ENCODE measurements around the gene OPRL1. TPM values are rescaled to one million over a fixed set of nuclear protein-coding genes. Genes with fewer than 3 reads are reported as not detected.

Gene OPRL1
- total and polyA plus RNA-seq, 2 of the 8 experiments (the other 6 are each of a cell fraction or from before 2014, with no cell fraction given): 0.63 to 0.98 TPM

DNA sequence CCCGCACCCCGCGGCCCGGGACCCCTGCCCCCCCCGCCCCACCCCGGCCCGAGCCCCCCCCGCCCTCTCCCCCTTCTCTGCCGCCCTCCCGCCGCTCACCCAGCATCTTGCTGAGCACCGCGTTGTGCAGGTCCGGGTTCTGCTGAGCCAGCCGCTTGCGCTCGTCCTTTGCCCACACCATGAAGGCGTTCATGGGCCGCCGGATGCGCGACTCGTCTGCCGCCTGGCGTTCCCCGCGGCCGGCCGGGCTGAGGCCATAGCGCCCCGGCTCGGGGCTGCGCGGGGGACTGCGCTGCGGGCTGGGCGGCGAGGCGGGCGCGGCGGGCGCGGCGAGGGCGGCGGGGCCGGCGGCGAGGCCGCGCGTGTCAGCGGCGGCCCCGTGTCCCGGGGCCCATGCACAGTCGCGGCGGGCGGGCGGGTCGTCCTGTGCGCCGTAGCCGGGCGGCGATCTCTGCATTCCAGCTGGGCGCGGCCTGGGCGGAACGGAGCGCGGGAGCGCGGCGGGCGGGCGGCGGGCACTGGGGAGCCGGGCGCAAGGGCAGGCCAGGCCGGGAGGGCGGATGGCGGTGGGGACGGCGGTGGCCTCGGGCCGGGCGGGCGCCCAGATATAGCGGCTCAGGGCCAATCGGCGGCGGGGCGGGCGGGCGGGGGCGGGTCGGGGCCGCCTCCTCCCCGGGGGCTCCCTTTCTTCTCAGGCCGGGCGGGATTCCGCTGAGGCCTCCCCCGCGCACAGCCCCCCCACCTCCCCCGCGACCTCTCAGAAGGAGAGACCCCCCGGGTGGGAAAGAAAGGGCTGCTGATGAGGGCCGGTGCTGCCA is 30.6 kb upstream of the OPRL1 start, which contains the start of gene SOX18:
Gene SOX18, minus strand, starts transcription at position 580 of the 818 bp plus-strand sequence. Its CDS starts 123 bp downstream, at position 457.
- Histone ChIP-seq H3K79me2 (ENCODE audit: control insufficient read depth in 1 of 2, insufficient read depth in 2 of 2, low read length in 2 of 2) (no peaks in the 10 kb centered on the region), H3K23ac (ENCODE audit: insufficient read length) (no peak within 1 kb of the TSS), H3K27ac (ENCODE audit: low read depth, low read length) (no peak within 1 kb of the TSS), H4K20me1 (replicated peaks in 1 of 2; ENCODE audit: control insufficient read depth in 1 of 2, insufficient read depth in 2 of 2, low read length in 2 of 2) (no peaks in the 10 kb centered on the region), H3K27me3 (replicated peaks in 1 of 4; ENCODE audit: control insufficient read depth in 3 of 4, extremely low read depth in 1 of 4, insufficient read depth in 3 of 4, low read length in 3 of 4) (peaks cover 44 to 74% (median 62%) of the 10 kb centered on the region in 4 experiments), H3K9ac (replicated peaks in 1 of 4; ENCODE audit: extremely low read depth in 1 of 4, low read depth in 3 of 4, low read length in 3 of 4) (no peak within 1 kb of the TSS), H2AFZ (ENCODE audit: low read length) (no peak within 1 kb of the TSS), H4K5ac (ENCODE audit: insufficient read length, low read depth, low read length) (no peak within 1 kb of the TSS), H4K91ac (replicated peaks; ENCODE audit: insufficient read length, low read length) (no peak within 1 kb of the TSS), H3K4ac (replicated peaks; ENCODE audit: insufficient read length, low read depth, low read length) (no peak within 1 kb of the TSS), H2AK5ac (ENCODE audit: low read depth, low read length) (0 out of 2 replicates have a peak within 1 kb of the TSS, but pooled peaks have one; percentile 39), H2BK12ac (ENCODE audit: low read depth, low read length) (no peak within 1 kb of the TSS), H3K14ac (ENCODE audit: insufficient read length) (no peak within 1 kb of the TSS), H3K56ac (replicated peaks; ENCODE audit: insufficient read length, low read depth, low read length) (no peak within 1 kb of the TSS), H3K4me2 (ENCODE audit: insufficient read depth in 1 of 2, low read depth in 2 of 2, low read length in 2 of 2) (peak within 1 kb of the TSS; percentile 50 to 66), H2BK15ac (ENCODE audit: low read length) (peak within 1 kb of the TSS; percentile 72; the same call in 1 of the 2 replicates), H3K4me1 (replicated peaks in 1 of 4; ENCODE audit: control insufficient read depth in 3 of 4, insufficient read depth in 4 of 4, low read length in 3 of 4) (peaks cover 0 to 35% (median 11%) of the 10 kb centered on the region in 4 experiments; a peak in 6 of 7 replicates), H3K36me3 (ENCODE audit: control insufficient read depth in 2 of 4, insufficient read depth in 4 of 4, low read length in 3 of 4) (peaks cover 0 to 10% (median 0%) of the 10 kb centered on the region in 4 experiments; a peak in 1 of 8 replicates), H2BK5ac (ENCODE audit: low read depth, low read length) (no peak within 1 kb of the TSS), H3K79me1 (ENCODE audit: low read depth, low read length) (no peaks in the 10 kb centered on the region), H3K18ac (ENCODE audit: extremely low read depth, low read length) (no peak within 1 kb of the TSS; the same call in 1 of the 2 replicates), H3K9me3 (ENCODE audit: insufficient read depth in 2 of 2, low read depth in 1 of 2, low read length in 1 of 2) (no peaks in the 10 kb centered on the region), H3K23me2 (ENCODE audit: low read depth, low read length) (peaks cover 4% of the 10 kb centered on the region; the same call in 1 of the 2 replicates), H2BK20ac (ENCODE audit: low read length) (no peak within 1 kb of the TSS), H3K4me3 (ENCODE audit: extremely low read depth in 1 of 4, insufficient read depth in 2 of 4, low read depth in 3 of 4, low read length in 4 of 4) (peak within 1 kb of the TSS in 3 of 4 experiments; percentile 5 to 50 (median 16); a peak in 4 of 8 replicates), H2BK120ac (replicated peaks; ENCODE audit: low read depth, low read length) (no peak within 1 kb of the TSS), H4K8ac (ENCODE audit: extremely low read depth, insufficient read depth, low read length) (no peak within 1 kb of the TSS; the same call in none of the 2 replicates)
- WGBS, 2 experiments (ENCODE audit: extremely low coverage in 1 of 2, insufficient coverage in 1 of 2, insufficient read length in 1 of 2, insufficient replicate concordance in 2 of 2, low coverage in 1 of 2, low lambda C conversion rate in 2 of 2, missing lambda C conversion rate in 1 of 2): 0% methylated on average over 4 of the region's 111 CpGs; no CpG with 5 or more reads in 1 of the 2 experiments
- TF ChIP-seq, protein P1, sequence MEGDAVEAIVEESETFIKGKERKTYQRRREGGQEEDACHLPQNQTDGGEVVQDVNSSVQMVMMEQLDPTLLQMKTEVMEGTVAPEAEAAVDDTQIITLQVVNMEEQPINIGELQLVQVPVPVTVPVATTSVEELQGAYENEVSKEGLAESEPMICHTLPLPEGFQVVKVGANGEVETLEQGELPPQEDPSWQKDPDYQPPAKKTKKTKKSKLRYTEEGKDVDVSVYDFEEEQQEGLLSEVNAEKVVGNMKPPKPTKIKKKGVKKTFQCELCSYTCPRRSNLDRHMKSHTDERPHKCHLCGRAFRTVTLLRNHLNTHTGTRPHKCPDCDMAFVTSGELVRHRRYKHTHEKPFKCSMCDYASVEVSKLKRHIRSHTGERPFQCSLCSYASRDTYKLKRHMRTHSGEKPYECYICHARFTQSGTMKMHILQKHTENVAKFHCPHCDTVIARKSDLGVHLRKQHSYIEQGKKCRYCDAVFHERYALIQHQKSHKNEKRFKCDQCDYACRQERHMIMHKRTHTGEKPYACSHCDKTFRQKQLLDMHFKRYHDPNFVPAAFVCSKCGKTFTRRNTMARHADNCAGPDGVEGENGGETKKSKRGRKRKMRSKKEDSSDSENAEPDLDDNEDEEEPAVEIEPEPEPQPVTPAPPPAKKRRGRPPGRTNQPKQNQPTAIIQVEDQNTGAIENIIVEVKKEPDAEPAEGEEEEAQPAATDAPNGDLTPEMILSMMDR (IDR thresholded peaks at IDR 0.05; ENCODE audit: control extremely low read depth in 1 of 3, insufficient read depth in 1 of 3, low read depth in 1 of 3, low read length in 3 of 3): peak in 1 of 3 experiments; percentile 5; a peak in 1 of 4 replicates
- TF ChIP-seq RAD21 (IDR thresholded peaks at IDR 0.05 in 1 of 2, conservative IDR thresholded peaks at IDR 0.05 in 1 of 2; ENCODE audit: low read depth in 2 of 2, low read length in 2 of 2) (0 out of 4 replicates have a peak, but pooled peaks of 1 of the 2 experiments have one; percentile 11), GTF2F1 (IDR thresholded peaks at IDR 0.05; ENCODE audit: borderline replicate concordance, low read depth, low read length) (no peak), RXRA (IDR thresholded peaks at IDR 0.05; ENCODE audit: insufficient read depth, low read depth, low read length) (no peak)
- DNase-seq (ENCODE audit: low read depth in 1 of 2, low spot score in 2 of 2): no peak
- no peak for FAIRE-seq
- ChIA-PET POLR2A (ENCODE audit: partially characterized antibody) (interaction anchor here (1.0 to 2.0 kb wide), 2 partner anchors 10 to 206 kb away, joined by 3 to 9 read pairs; partner anchors contain the start of gene PCMTD2), CTCF (ENCODE audit: partially characterized antibody) (interaction anchor here (0.6 to 15.0 kb wide), 5 partner anchors 10 to 70 kb away, joined by 3 to 139 read pairs (median 25); partner anchors contain the start of genes LKAAEAR1, OPRL1 and RGS19)
